ENCODE results near the gene ATXN2L. TPM values are rescaled to one million over a fixed set of nuclear protein-coding genes. Genes with fewer than 3 reads are reported as not detected.

ATXN2L gene
- total RNA-seq, 6 experiments from 2014 or later = 125 to 152 (median 134) TPM

Small RNA genes within 50 kb of the gene (microRNA-seq; reads per million reads assigned to microRNA genes)
- not detected for gene MIR4721

Other genes starting within 250 kb of the ATXN2L start
- gene SULT1A2, start 225.9 kb upstream of the ATXN2L start, total RNA-seq (2021; fragmentation: NEBNext Ultra II Directional; extraction: Animal tissue kit (Norgen Biotek cat#: 25700)) = not detected
- gene SULT1A1, start 213.0 kb upstream of the ATXN2L start, total RNA-seq (2021; fragmentation: NEBNext Ultra II Directional; extraction: Animal tissue kit (Norgen Biotek cat#: 25700)) = under 1 TPM in 3 of 6 experiments, not detected in 3; 0.17 to 0.30 (median 0.18) TPM
- gene NPIPB8, start 184.9 kb upstream of the ATXN2L start, total RNA-seq (2021; fragmentation: NEBNext Ultra II Directional; extraction: Animal tissue kit (Norgen Biotek cat#: 25700)) = under 1 TPM in 2 of 6 experiments, not detected in 4; 0.31 to 0.75 TPM
- 100 to 1,000 TPM; 565 to 629 (median 588) TPM for gene EIF3C, start 111.5 kb upstream of the ATXN2L start, total RNA-seq (2021; fragmentation: NEBNext Ultra II Directional; extraction: Animal tissue kit (Norgen Biotek cat#: 25700))
- gene NPIPB9, start 71.2 kb upstream of the ATXN2L start, total RNA-seq (2021; fragmentation: NEBNext Ultra II Directional; extraction: Animal tissue kit (Norgen Biotek cat#: 25700)) = under 1 TPM; 0.16 to 0.86 (median 0.45) TPM
- 100 to 1,000 TPM; 140 to 194 (median 158) TPM for gene TUFM, start 23.3 kb downstream of the ATXN2L start, total RNA-seq (2021; fragmentation: NEBNext Ultra II Directional; extraction: Animal tissue kit (Norgen Biotek cat#: 25700))
- gene SH2B1, start 40.8 kb downstream of the ATXN2L start, total RNA-seq (2021; fragmentation: NEBNext Ultra II Directional; extraction: Animal tissue kit (Norgen Biotek cat#: 25700)) = 10 to 100 TPM; 33.9 to 41.0 (median 37.6) TPM
- under 1 TPM; 0.26 to 0.85 (median 0.54) TPM for gene ATP2A1, start 55.5 kb downstream of the ATXN2L start, total RNA-seq (2021; fragmentation: NEBNext Ultra II Directional; extraction: Animal tissue kit (Norgen Biotek cat#: 25700))
- 10 to 100 TPM; 19.8 to 24.9 (median 21.9) TPM for gene RABEP2, start 102.2 kb downstream of the ATXN2L start, total RNA-seq (2021; fragmentation: NEBNext Ultra II Directional; extraction: Animal tissue kit (Norgen Biotek cat#: 25700))
- not detected for gene CD19, start 109.0 kb downstream of the ATXN2L start, total RNA-seq (2021; fragmentation: NEBNext Ultra II Directional; extraction: Animal tissue kit (Norgen Biotek cat#: 25700))
- 10 to 100 TPM; 18.1 to 21.9 (median 19.9) TPM for gene NFATC2IP, start 127.9 kb downstream of the ATXN2L start, total RNA-seq (2021; fragmentation: NEBNext Ultra II Directional; extraction: Animal tissue kit (Norgen Biotek cat#: 25700))
- gene SPNS1, start 151.8 kb downstream of the ATXN2L start, total RNA-seq (2021; fragmentation: NEBNext Ultra II Directional; extraction: Animal tissue kit (Norgen Biotek cat#: 25700)) = 10 to 100 TPM; 36.9 to 43.0 (median 39.9) TPM
- gene LAT, start 162.1 kb downstream of the ATXN2L start, total RNA-seq (2021; fragmentation: NEBNext Ultra II Directional; extraction: Animal tissue kit (Norgen Biotek cat#: 25700)) = 1 to 10 TPM; 2.9 to 5.0 (median 4.4) TPM

Measured in HFFc6 (cell line).